ENCODE measurements around the gene EBI3.

GRCh38 chr19:4228765-4229178, 551 bp upstream of the EBI3 start:
- TF ChIP-seq CTCF (conservative IDR thresholded peaks at IDR 0.05; ENCODE audit: low read depth, low read length) (no peak), EZH2 (IDR thresholded peaks at IDR 0.05; ENCODE audit: borderline replicate concordance, low read depth, low read length, poor library complexity, severe bottlenecking) (no peak)
